Tibial nerve (tissue), 4 donors: ENCODE measurements around the gene RNF212. TPM values are rescaled to one million over a fixed set of nuclear protein-coding genes. Genes with fewer than 3 reads are reported as not detected.

ENCODE experiments used
- DNase-seq, 2 donors: peaks; one replicate each; pipeline ENCODE4 v3.0.0-alpha.2; 2019; ENCODE audit warnings: low spot score in 2 of 2
- H3K27ac ChIP-seq, 4 donors: fragments of 200-600 bp; sonication (generic) in 3 of 4; one replicate each; pipeline ENCODE4 v1.5.1; 2017 to 2019; ENCODE audit warnings: mild to moderate bottlenecking in 1 of 4
- H3K27me3 ChIP-seq, 2 donors: fragments of 200-600 bp; sonication (generic) in 1 of 2; one replicate each; pipeline versions ENCODE4 v1.5.1 to v1.6.0; 2017 to 2019
- H3K36me3 ChIP-seq, 3 donors: fragments of 200-600 bp; sonication (generic); one replicate each; pipeline ENCODE4 v1.5.1; 2018 to 2019
- H3K4me1 ChIP-seq, 4 donors: fragments of 200-600 bp; sonication (generic) in 3 of 4; one replicate each; pipeline ENCODE4 v1.5.1; 2017 to 2019
- H3K4me3 ChIP-seq, 4 donors: fragments of 200-600 bp; sonication (generic) in 3 of 4; one replicate each; pipeline ENCODE4 v1.5.1; 2017 to 2019; ENCODE audit warnings: mild to moderate bottlenecking in 1 of 4, moderate library complexity in 1 of 4
- H3K9me3 ChIP-seq, 4 donors: fragments of 200-600 bp; sonication (generic) in 3 of 4; one replicate each; pipeline ENCODE4 v1.5.1; 2017 to 2019
- CTCF ChIP-seq, 5 experiments: fragments of 200-600 bp in 3 of 5; fragments of 450-650 bp in 2 of 5; sonication (generic) in 3 of 5; IDR thresholded peaks; one replicate each; pipeline ENCODE4 v1.5.1; 2016 to 2019; ENCODE audit warnings: antibody characterized with exemption in 5 of 5, mild to moderate bottlenecking in 3 of 5, moderate library complexity in 2 of 5
- EP300 ChIP-seq, 2 donors: sonication (generic); formaldehyde crosslinking; IDR thresholded peaks; one replicate each; pipeline ENCODE4 v1.6.1; 2017; ENCODE audit warnings: antibody characterized with exemption in 2 of 2, mild to moderate bottlenecking in 1 of 2
- POLR2A ChIP-seq, 2 donors: fragments of 450-650 bp; IDR thresholded peaks; one replicate each; pipeline ENCODE4 v1.6.1; 2017; ENCODE audit warnings: antibody characterized with exemption in 2 of 2, mild to moderate bottlenecking in 2 of 2, moderate library complexity in 2 of 2
- WGBS, 2 donors: methylation state at CpG; one replicate each; pipeline ENCODE4 v1.1.5; 2018; 5-methylcytosine and 5-hydroxymethylcytosine counted together
- total RNA-seq, 4 donors: library from RNA; depleted of rRNA; stranded (reverse); fragments of >200 nt; gene quantifications; one replicate each; pipeline ENCODE4 v1.1.0, GENCODE V29; 2016

RNF212 gene
- total RNA-seq, 4 donors from 2014 or later, result 2.5 to 24.7 (median 9.8) TPM

- 86 to 89% methylated on average over 27 of the region's 27 CpGs for whole genome bisulfite sequencing, 2 donors
These were observed 13.6 kb downstream of the RNF212 start for GRCh38 chr4:1099684-1100335.

GRCh38 chr4:1099270-1099669 lies 14.1 kb downstream of the RNF212 start:
- WGBS, 2 donors, result 89 to 95% methylated on average over 9 of the region's 9 CpGs
- H3K9me3 ChIP-seq, result no peaks in the 10 kb centered on the region
- no peak for TF ChIP-seq POLR2A (IDR thresholded peaks at IDR 0.05)
- no peak for TF ChIP-seq EP300 (IDR thresholded peaks at IDR 0.05)
- TF ChIP-seq CTCF (IDR thresholded peaks at IDR 0.05), result no peak
- H3K4me3 ChIP-seq, result no peak overlapping the region
- no peaks in the 10 kb centered on the region for H3K36me3 ChIP-seq
- no peak overlapping the region for H3K27ac ChIP-seq
- no peaks in the 10 kb centered on the region for H3K4me1 ChIP-seq
- H3K27me3 ChIP-seq, result no peaks in the 10 kb centered on the region
- no peak for DNase-seq

More at GRCh38 chr4:1099684-1100335, 13.6 kb downstream of the RNF212 start:
- Histone ChIP-seq H3K4me3 (no peak overlapping the region), H3K4me1 (no peaks in the 10 kb centered on the region), H3K27me3 (no peaks in the 10 kb centered on the region), H3K9me3 (no peaks in the 10 kb centered on the region), H3K27ac (no peak overlapping the region), H3K36me3 (no peaks in the 10 kb centered on the region)
- DNase-seq, result no peak
- no peak for TF ChIP-seq CTCF (IDR thresholded peaks at IDR 0.05)
- no peak for TF ChIP-seq POLR2A (IDR thresholded peaks at IDR 0.05)
- TF ChIP-seq EP300 (IDR thresholded peaks at IDR 0.05), result no peak

- Histone ChIP-seq H3K27ac (no peak overlapping the region), H3K36me3 (no peaks in the 10 kb centered on the region), H3K4me1 (no peaks in the 10 kb centered on the region), H3K9me3 (no peaks in the 10 kb centered on the region), H3K27me3 (no peaks in the 10 kb centered on the region), H3K4me3 (no peak overlapping the region)
- no peak for DNase-seq
- 94 to 96% methylated on average over 8 of the region's 8 CpGs for WGBS, 2 donors
- no peak for TF ChIP-seq EP300 (IDR thresholded peaks at IDR 0.05)
- no peak for TF ChIP-seq CTCF (IDR thresholded peaks at IDR 0.05)
- no peak for TF ChIP-seq POLR2A (IDR thresholded peaks at IDR 0.05)
These were observed 14.9 kb downstream of the RNF212 start for GRCh38 chr4:1098311-1098925.

GRCh38 chr4:1097553-1097952 lies 15.8 kb downstream of the RNF212 start:
- Histone ChIP-seq H3K4me3 (no peak overlapping the region), H3K27ac (no peak overlapping the region), H3K9me3 (no peaks in the 10 kb centered on the region), H3K4me1 (no peaks in the 10 kb centered on the region), H3K27me3 (no peaks in the 10 kb centered on the region), H3K36me3 (no peaks in the 10 kb centered on the region)
- DNase-seq, result no peak
- 88 to 93% methylated on average over 9 of the region's 9 CpGs for WGBS, 2 donors
- TF ChIP-seq POLR2A (IDR thresholded peaks at IDR 0.05), result no peak
- TF ChIP-seq EP300 (IDR thresholded peaks at IDR 0.05), result no peak
- TF ChIP-seq CTCF (IDR thresholded peaks at IDR 0.05), result no peak

GRCh38 chr4:1096841-1097240 lies 16.5 kb downstream of the RNF212 start:
- WGBS, 2 donors, result 57 to 58% methylated on average over 5 of the region's 5 CpGs
- DNase-seq, result no peak
- no peaks in the 10 kb centered on the region for H3K4me1 ChIP-seq
- H3K27me3 ChIP-seq, result no peaks in the 10 kb centered on the region
- no peak overlapping the region for H3K4me3 ChIP-seq
- H3K36me3 ChIP-seq, result no peaks in the 10 kb centered on the region
- no peak overlapping the region for H3K27ac ChIP-seq
- no peaks in the 10 kb centered on the region for H3K9me3 ChIP-seq
- TF ChIP-seq POLR2A (IDR thresholded peaks at IDR 0.05), result no peak
- no peak for TF ChIP-seq CTCF (IDR thresholded peaks at IDR 0.05)
- TF ChIP-seq EP300 (IDR thresholded peaks at IDR 0.05), result no peak
